CD14-positive monocyte (primary cell): ENCODE results near the gene ASTN2. TPM values are rescaled to one million over a fixed set of nuclear protein-coding genes. Genes with fewer than 3 reads are reported as not detected.

Experiments used
- DNase-seq, 3 donors: peaks; one replicate each; pipeline ENCODE4 v3.0.0-alpha.2; 2011 to 2022
- H2AFZ ChIP-seq: 2 replicates; pipeline ENCODE4 v1.6.0; 2012; ENCODE audit warnings: mild to moderate bottlenecking, low read depth, low read length, inconsistent platforms; ENCODE audit not compliant: insufficient read depth, poor library complexity, severe bottlenecking
- H3K27ac ChIP-seq, 2 donors: 1 replicate in 1 of 2; 2 replicates in 1 of 2; pipeline ENCODE4 v1.5.1; 2012 to 2013; ENCODE audit warnings: low read length in 2 of 2, control low read depth in 1 of 2, inconsistent platforms in 1 of 2, low read depth in 1 of 2, mild to moderate bottlenecking in 1 of 2
- H3K27me3 ChIP-seq, 2 donors: one replicate each; pipeline versions ENCODE4 v1.6.0 to v1.6.1; 2011 to 2013; ENCODE audit warnings: low read length in 2 of 2; ENCODE audit not compliant: control insufficient read depth in 2 of 2, insufficient read depth in 2 of 2
- H3K36me3 ChIP-seq, 2 donors: replicated peaks in 1 of 2; 1 replicate in 1 of 2; 2 replicates in 1 of 2; pipeline versions ENCODE4 v1.5.1 to v1.6.1; 2012 to 2013; ENCODE audit warnings: low read length in 2 of 2, control low read depth in 1 of 2, inconsistent platforms in 1 of 2, mild to moderate bottlenecking in 1 of 2; ENCODE audit not compliant: insufficient read depth in 2 of 2, control insufficient read depth in 1 of 2
- H3K4me1 ChIP-seq, 2 donors: 1 replicate in 1 of 2; 2 replicates in 1 of 2; pipeline versions ENCODE4 v1.5.1 to v1.6.1; 2012 to 2013; ENCODE audit warnings: low read length in 2 of 2, control low read depth in 1 of 2, inconsistent platforms in 1 of 2, mild to moderate bottlenecking in 1 of 2, moderate library complexity in 1 of 2; ENCODE audit not compliant: insufficient read depth in 2 of 2, control insufficient read depth in 1 of 2
- H3K4me2 ChIP-seq: replicated peaks from 2 replicates; pipeline ENCODE3; 2012; ENCODE audit warnings: low read length, moderate library complexity, mild to moderate bottlenecking; ENCODE audit not compliant: poor library complexity, severe bottlenecking; ENCODE audit errors: extremely low read depth
- H3K4me3 ChIP-seq, 3 experiments: fragments of 200-600 bp in 1 of 3; sonication (generic) in 1 of 3; replicated peaks in 1 of 3; 1 replicate in 2 of 3; 2 replicates in 1 of 3; pipeline ENCODE4 v1.5.1; 2011 to 2013; ENCODE audit warnings: low read length in 3 of 3, mild to moderate bottlenecking in 3 of 3, control low read depth in 2 of 3, low read depth in 2 of 3, inconsistent platforms in 1 of 3, moderate library complexity in 1 of 3
- H3K79me2 ChIP-seq: 2 replicates; pipeline ENCODE4 v1.6.0; 2012; ENCODE audit warnings: mild to moderate bottlenecking, control low read depth, inconsistent platforms, low read length, moderate library complexity; ENCODE audit not compliant: insufficient read depth
- H3K9ac ChIP-seq: 2 replicates; pipeline ENCODE4 v1.6.0; 2017; ENCODE audit warnings: low read length, mild to moderate bottlenecking; ENCODE audit not compliant: insufficient read depth, poor library complexity, severe bottlenecking
- H3K9me3 ChIP-seq, 2 donors: replicated peaks in 1 of 2; 1 replicate in 1 of 2; 2 replicates in 1 of 2; pipeline versions ENCODE4 v1.5.1 to v1.6.1; 2012 to 2013; ENCODE audit warnings: low read length in 2 of 2, control low read depth in 1 of 2; ENCODE audit not compliant: control insufficient read depth in 1 of 2, insufficient read depth in 1 of 2
- H4K20me1 ChIP-seq: 2 replicates; pipeline ENCODE4 v1.6.0; 2012; ENCODE audit warnings: mild to moderate bottlenecking, low read length, control low read depth, moderate library complexity; ENCODE audit not compliant: insufficient read depth
- H3K27ac Mint-ChIP-seq, 7 donors: one replicate each; pipeline ENCODE4 v1.8.0; 2020; ENCODE audit warnings: mild to moderate bottlenecking in 7 of 7, mixed read lengths in 7 of 7, moderate library complexity in 6 of 7, inconsistent platforms in 2 of 7
- H3K27me3 Mint-ChIP-seq, 3 donors: one replicate each; pipeline ENCODE4 v1.8.0; 2021 to 2022; ENCODE audit warnings: low read depth in 3 of 3, mild to moderate bottlenecking in 3 of 3, mixed read lengths in 3 of 3, moderate library complexity in 3 of 3, inconsistent platforms in 1 of 3
- H3K36me3 Mint-ChIP-seq, 2 donors: one replicate each; pipeline ENCODE4 v1.8.0; 2020; ENCODE audit warnings: mixed read lengths in 2 of 2, inconsistent platforms in 1 of 2, mild to moderate bottlenecking in 1 of 2
- H3K4me1 Mint-ChIP-seq: one replicate; pipeline ENCODE4 v1.8.0; 2020; ENCODE audit warnings: mild to moderate bottlenecking, mixed read lengths
- H3K4me3 Mint-ChIP-seq, 2 donors: one replicate each; pipeline ENCODE4 v1.8.0; 2020; ENCODE audit warnings: mild to moderate bottlenecking in 2 of 2, mixed read lengths in 2 of 2, moderate library complexity in 1 of 2
- H3K9me3 Mint-ChIP-seq, 7 donors: one replicate each; pipeline ENCODE4 v1.8.0; 2020 to 2022; ENCODE audit warnings: mixed read lengths in 7 of 7, mild to moderate bottlenecking in 6 of 7, moderate library complexity in 6 of 7, inconsistent platforms in 2 of 7
- CTCF ChIP-seq: fragments of 200-600 bp; IDR thresholded peaks from one replicate; pipeline ENCODE4 v1.8.0; 2022; ENCODE audit warnings: antibody characterized with exemption, mild to moderate bottlenecking
- WGBS: methylation state at CpG from one replicate; pipeline ENCODE4 v1.1.5; 2013; ENCODE audit warnings: missing lambda C conversion rate; ENCODE audit not compliant: insufficient coverage; 5-methylcytosine and 5-hydroxymethylcytosine counted together
- intact Hi-C, 2 donors: fragments of 100-400 bp; cut with micrococcal nuclease; formaldehyde crosslinking; loops; one replicate each; pipeline versions ENCODE4 v1.15.0 to v1.15.1; 2023
- polyA plus RNA-seq, 3 donors: library from polyadenylated mRNA; depleted of rRNA in 1 of 3; unstranded in 2 of 3; stranded (reverse) in 1 of 3; fragments of 300-500 nt in 2 of 3; fragments of >200 nt in 1 of 3; fragmentation: Illumina TruSeq in 2 of 3; gene quantifications; 1 replicate in 2 of 3; 2 replicates in 1 of 3; pipeline ENCODE4 v1.2.3, GENCODE V29; 2012 to 2021

ASTN2 gene
- polyA plus RNA-seq, 3 donors: not detected

- Histone ChIP-seq H3K27ac (no peak overlapping the region), H3K4me1 (no peaks in the 10 kb centered on the region), H2AFZ (no peak overlapping the region), H3K79me2 (no peaks in the 10 kb centered on the region), H4K20me1 (no peaks in the 10 kb centered on the region), H3K4me3 (no peak overlapping the region), H3K9ac (no peak overlapping the region), H3K4me2 (no peak overlapping the region), H3K9me3 (no peaks in the 10 kb centered on the region), H3K27me3 (no peaks in the 10 kb centered on the region), H3K36me3 (no peaks in the 10 kb centered on the region)
- 80% methylated on average over 1 of the region's 3 CpGs for WGBS
- DNase-seq: no peak
- Mint-ChIP-seq H3K4me1 (no peaks in the 10 kb centered on the region), H3K4me3 (no peak overlapping the region), H3K36me3 (no peaks in the 10 kb centered on the region), H3K9me3 (peaks cover 0 to 3% (median 0%) of the 10 kb centered on the region in 7 donors), H3K27ac (no peak overlapping the region), H3K27me3 (peaks cover 0 to 1% (median 1%) of the 10 kb centered on the region in 3 donors)
- intact Hi-C loops: no loop called here
- no peak for TF ChIP-seq CTCF
These were observed 785.2 kb downstream of the ASTN2 start for GRCh38 chr9:116629634-116630033.

- Mint-ChIP-seq H3K27me3 (peaks cover 0 to 1% (median 1%) of the 10 kb centered on the region in 3 donors), H3K9me3 (peaks cover 0 to 3% (median 0%) of the 10 kb centered on the region in 7 donors), H3K4me3 (no peak overlapping the region), H3K27ac (no peak overlapping the region), H3K36me3 (no peaks in the 10 kb centered on the region), H3K4me1 (no peaks in the 10 kb centered on the region)
- DNase-seq: no peak
- no peak overlapping the region for H3K27ac ChIP-seq
- H3K4me1 ChIP-seq: no peaks in the 10 kb centered on the region
- H3K4me3 ChIP-seq: no peak overlapping the region
- intact Hi-C loops: no loop called here
- no CpG with 5 or more reads among the region's 4 CpGs for WGBS
- no peak for TF ChIP-seq CTCF
- H3K9me3 ChIP-seq: no peaks in the 10 kb centered on the region
- H3K9ac ChIP-seq: no peak overlapping the region
- no peaks in the 10 kb centered on the region for H4K20me1 ChIP-seq
- H3K27me3 ChIP-seq: no peaks in the 10 kb centered on the region
- H3K79me2 ChIP-seq: no peaks in the 10 kb centered on the region
- no peak overlapping the region for H3K4me2 ChIP-seq
- H2AFZ ChIP-seq: no peak overlapping the region
- H3K36me3 ChIP-seq: no peaks in the 10 kb centered on the region
These were observed 786.1 kb downstream of the ASTN2 start for GRCh38 chr9:116628716-116629115.
